Adipocyte (in vitro differentiated cells): ENCODE measurements around the gene AASDHPPT.

Experiments used
- DNase-seq: peaks from one replicate; pipeline ENCODE4 v3.0.0-alpha.2; 2015; ENCODE audit warnings: low read depth
- H3K27me3 ChIP-seq: replicated peaks from 2 replicates; pipeline ENCODE4 v1.7.0; 2013; ENCODE audit warnings: mild to moderate bottlenecking, low read length, moderate library complexity; ENCODE audit not compliant: control insufficient read depth, insufficient read depth
- H3K36me3 ChIP-seq: 2 replicates; pipeline ENCODE4 v1.7.0; 2013; ENCODE audit warnings: low read length, mild to moderate bottlenecking, moderate library complexity; ENCODE audit not compliant: control insufficient read depth, insufficient read depth, severe bottlenecking
- H3K4me1 ChIP-seq: 2 replicates; pipeline ENCODE4 v1.7.0; 2013; ENCODE audit warnings: mild to moderate bottlenecking, low read length, moderate library complexity; ENCODE audit not compliant: control insufficient read depth, insufficient read depth
- H3K4me3 ChIP-seq: 2 replicates; pipeline ENCODE4 v1.7.0; 2013; ENCODE audit warnings: mild to moderate bottlenecking, low read length, moderate library complexity
- H3K9ac ChIP-seq: 2 replicates; pipeline ENCODE4 v1.7.0; 2013; ENCODE audit warnings: mild to moderate bottlenecking, low read length, moderate library complexity
- H3K9me3 ChIP-seq: 2 replicates; pipeline ENCODE4 v1.7.0; 2013; ENCODE audit warnings: mild to moderate bottlenecking, low read length, moderate library complexity; ENCODE audit not compliant: control insufficient read depth

Gene AASDHPPT

DNA sequence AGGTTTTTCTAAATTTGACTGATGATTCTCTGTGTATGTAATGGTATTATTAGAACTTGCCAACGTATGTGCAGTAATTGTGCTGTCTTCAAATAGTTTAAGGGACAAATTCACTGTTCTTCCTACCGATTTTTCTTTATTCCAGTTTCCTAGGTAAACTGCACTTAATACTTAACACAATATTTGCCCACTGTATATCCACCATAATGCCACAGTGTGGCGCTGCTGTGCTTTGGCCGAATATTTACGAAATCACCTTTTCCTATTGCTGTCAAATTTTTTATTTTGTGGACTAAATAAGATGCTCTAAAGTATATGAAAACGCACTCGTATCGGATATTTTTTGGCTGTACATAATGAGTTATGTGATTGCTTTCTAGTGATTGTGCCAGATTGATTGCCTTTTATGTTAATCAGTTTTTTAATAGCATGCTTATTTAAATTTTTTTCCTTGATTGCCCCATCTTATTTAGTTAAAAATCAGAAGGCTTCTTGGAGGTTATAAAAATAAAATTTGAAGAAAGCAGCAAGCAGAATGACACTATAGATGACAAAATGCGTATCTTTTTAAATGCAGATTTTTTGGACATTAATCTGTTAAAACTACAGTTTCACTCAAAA is 10.5 kb downstream of the AASDHPPT start:
- H3K4me3 ChIP-seq = no peak overlapping the region
- H3K9ac ChIP-seq = peak overlapping the region; percentile 13
- peaks cover 36% of the 10 kb centered on the region for H3K36me3 ChIP-seq
- H3K27me3 ChIP-seq = no peaks in the 10 kb centered on the region
- peak; percentile 82 for DNase-seq
- H3K4me1 ChIP-seq = peaks cover 11% of the 10 kb centered on the region
- H3K9me3 ChIP-seq = no peaks in the 10 kb centered on the region

DNA sequence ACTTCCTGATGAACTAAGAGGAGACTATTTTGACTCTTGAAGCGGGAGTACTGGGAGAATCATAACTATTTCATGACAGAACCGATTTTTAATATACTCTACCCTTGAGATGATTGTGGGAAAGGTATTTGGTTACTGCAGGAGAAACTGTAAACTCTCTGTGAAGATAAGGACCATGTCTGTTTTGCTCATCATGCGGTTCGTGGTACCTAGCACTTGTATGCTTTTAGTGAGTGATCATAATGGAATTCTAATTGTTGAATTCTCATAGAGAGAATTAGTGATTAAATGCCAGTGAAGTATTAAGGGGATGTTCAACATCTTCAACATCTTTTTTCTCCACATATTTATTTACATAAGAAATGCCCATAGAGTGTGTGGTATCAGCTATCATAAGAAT is 11.4 kb downstream of the AASDHPPT start:
- peaks cover 11% of the 10 kb centered on the region for H3K4me1 ChIP-seq
- no peak overlapping the region for H3K4me3 ChIP-seq
- no peak for DNase-seq
- no peak overlapping the region for H3K9ac ChIP-seq
- no peaks in the 10 kb centered on the region for H3K27me3 ChIP-seq
- H3K9me3 ChIP-seq = no peaks in the 10 kb centered on the region
- H3K36me3 ChIP-seq = peaks cover 41% of the 10 kb centered on the region

- Histone ChIP-seq H3K9ac (no peak overlapping the region), H3K9me3 (no peaks in the 10 kb centered on the region), H3K27me3 (no peaks in the 10 kb centered on the region), H3K36me3 (peaks cover 62% of the 10 kb centered on the region), H3K4me3 (no peak overlapping the region), H3K4me1 (peaks cover 11% of the 10 kb centered on the region)
- DNase-seq = peak; percentile 85
These were observed 14.1 kb downstream of the AASDHPPT start for GRCh38 chr11:106091480-106092123.

DNA sequence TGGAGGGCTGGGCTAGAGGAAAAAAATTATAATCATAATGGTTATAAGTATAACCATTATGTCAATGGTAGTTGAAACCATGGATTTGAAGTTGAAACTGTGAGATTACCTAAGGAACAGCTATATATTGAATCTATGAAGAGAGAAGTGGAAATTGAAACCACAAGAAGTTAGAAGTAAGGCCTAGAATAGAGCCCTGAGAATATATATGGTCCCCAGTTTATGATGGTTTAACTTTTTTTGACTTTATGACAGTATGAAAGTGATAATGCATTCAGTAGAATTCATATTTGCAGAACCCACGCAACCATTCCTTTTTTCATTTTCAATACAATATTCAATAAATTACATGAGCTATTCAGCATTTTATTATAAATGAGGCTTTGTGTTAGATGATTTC is 15.0 kb downstream of the AASDHPPT start:
- Histone ChIP-seq H3K4me1 (peaks cover 7% of the 10 kb centered on the region), H3K9ac (no peak overlapping the region), H3K36me3 (peaks cover 70% of the 10 kb centered on the region), H3K4me3 (no peak overlapping the region), H3K27me3 (no peaks in the 10 kb centered on the region), H3K9me3 (no peaks in the 10 kb centered on the region)
- DNase-seq = no peak

DNA sequence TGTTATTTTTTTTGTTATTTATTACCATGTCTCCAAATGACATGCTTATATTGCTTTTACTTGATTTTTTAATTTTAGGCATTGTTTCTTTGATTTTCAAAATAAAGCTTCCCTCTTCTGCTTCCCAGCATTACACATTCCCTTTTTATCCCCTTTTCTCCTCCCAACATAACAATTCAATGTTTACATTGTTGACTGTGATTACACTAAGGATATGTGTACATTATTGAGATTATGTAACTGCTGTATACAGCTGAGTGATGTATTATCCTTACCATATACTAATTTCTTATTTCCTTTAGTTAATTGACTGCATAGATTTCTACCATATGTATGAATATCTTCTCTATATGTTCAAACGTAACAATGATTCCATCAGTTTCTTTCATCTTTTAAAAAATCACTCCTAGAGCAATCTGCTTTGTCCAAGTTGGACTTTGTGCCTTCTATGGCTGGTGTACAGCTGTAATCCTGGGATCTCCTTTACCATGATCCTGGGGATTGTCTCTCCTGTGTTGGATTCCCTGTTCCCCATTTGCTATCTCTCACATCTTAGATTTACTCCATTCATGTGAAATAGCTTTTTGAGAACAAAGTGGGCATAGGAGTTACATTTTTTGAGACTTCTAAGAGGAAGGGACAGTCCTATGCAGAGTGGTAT is 21.6 kb downstream of the AASDHPPT start:
- peaks cover 52% of the 10 kb centered on the region for H3K36me3 ChIP-seq
- no peak for DNase-seq
- H3K9ac ChIP-seq = no peak overlapping the region
- H3K4me1 ChIP-seq = no peaks in the 10 kb centered on the region
- H3K27me3 ChIP-seq = no peaks in the 10 kb centered on the region
- H3K4me3 ChIP-seq = no peak overlapping the region
- no peaks in the 10 kb centered on the region for H3K9me3 ChIP-seq

GRCh38 chr11:106101370-106101769 is 23.9 kb downstream of the AASDHPPT start:
- peaks cover 29% of the 10 kb centered on the region for H3K36me3 ChIP-seq
- no peak overlapping the region for H3K9ac ChIP-seq
- no peak overlapping the region for H3K4me3 ChIP-seq
- no peaks in the 10 kb centered on the region for H3K9me3 ChIP-seq
- no peaks in the 10 kb centered on the region for H3K4me1 ChIP-seq
- no peaks in the 10 kb centered on the region for H3K27me3 ChIP-seq
- DNase-seq = no peak

DNA sequence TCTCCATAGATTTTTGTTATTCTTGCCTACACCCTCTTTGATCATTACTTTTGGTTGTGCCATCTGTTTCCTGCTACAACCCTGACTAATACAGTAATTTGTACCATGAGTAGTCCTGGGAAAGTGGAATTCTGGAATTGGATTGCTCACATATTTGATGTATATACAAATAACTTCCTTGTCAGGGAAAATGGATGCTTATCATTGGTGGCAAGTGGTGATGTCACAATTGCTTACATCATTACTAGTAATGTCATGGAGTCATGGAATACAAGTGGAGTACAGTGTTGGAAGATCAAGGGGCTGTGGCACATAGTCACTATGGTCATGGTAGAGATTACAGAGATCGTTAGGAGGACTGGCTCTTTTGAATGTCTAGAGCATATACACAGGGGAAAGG is 24.4 kb downstream of the AASDHPPT start:
- Histone ChIP-seq H3K27me3 (no peaks in the 10 kb centered on the region), H3K36me3 (peaks cover 24% of the 10 kb centered on the region), H3K9ac (no peak overlapping the region), H3K4me1 (no peaks in the 10 kb centered on the region), H3K9me3 (no peaks in the 10 kb centered on the region), H3K4me3 (no peak overlapping the region)
- peak; percentile 22 for DNase-seq

DNA sequence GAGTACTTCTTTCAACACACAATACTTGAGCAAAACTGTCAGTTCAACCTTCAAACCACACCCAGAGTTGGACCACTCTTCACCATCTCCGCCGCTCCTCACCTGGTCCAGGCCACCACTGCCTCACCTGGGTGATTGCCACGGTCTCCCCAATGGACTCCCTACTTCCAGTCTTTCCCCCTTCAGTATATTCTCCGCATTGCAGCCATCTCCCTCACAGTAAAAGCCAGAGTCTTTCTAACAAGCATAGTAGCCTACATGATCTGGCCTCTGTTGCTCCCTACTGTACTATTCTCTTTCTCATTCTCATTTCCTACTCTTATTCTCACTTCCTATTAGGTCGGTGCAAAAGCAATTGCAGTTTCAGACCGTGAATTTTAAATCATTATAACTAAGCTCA is 28.5 kb downstream of the AASDHPPT start:
- Histone ChIP-seq H3K4me1 (no peaks in the 10 kb centered on the region), H3K4me3 (no peak overlapping the region), H3K9me3 (no peaks in the 10 kb centered on the region), H3K36me3 (no peaks in the 10 kb centered on the region), H3K9ac (no peak overlapping the region), H3K27me3 (no peaks in the 10 kb centered on the region)
- DNase-seq = no peak

DNA sequence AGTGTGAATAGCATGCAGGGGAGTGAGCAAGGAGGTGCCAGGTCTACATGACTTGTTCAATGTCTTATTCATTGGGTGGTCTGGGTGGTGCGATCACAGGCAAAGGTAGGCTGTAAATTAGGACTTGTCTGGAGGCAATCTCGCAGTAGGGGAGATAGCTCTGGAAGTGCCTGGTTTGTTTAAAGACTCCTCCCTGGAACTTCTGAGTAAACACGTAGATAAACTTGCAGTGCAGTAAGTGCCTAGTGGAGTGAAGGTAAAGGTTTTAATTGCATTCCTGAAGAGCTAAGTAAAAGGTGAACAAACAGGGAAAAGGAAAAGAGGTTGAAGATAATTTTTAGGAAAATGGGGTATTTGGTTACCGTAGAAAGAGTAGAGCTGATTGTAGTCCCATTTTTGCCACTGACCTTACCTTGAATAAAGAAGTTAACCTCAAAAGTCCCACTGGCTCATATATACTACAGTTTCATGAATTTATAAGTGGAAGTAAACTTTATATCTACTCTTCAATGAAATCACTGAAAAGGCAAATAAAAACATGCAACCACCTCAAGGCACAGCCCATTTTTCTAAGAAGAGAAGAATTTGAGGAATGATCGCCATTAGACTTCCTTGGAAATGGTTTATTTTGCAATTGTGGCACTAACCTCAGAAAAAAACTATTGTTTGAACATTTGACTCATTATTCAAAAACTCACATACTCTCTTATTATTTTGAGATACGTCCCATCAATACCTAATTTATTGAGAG is 44.3 kb downstream of the AASDHPPT start:
- Histone ChIP-seq H3K27me3 (peaks cover 11% of the 10 kb centered on the region), H3K4me3 (no peak overlapping the region), H3K9ac (no peak overlapping the region), H3K36me3 (no peaks in the 10 kb centered on the region), H3K9me3 (no peaks in the 10 kb centered on the region), H3K4me1 (no peaks in the 10 kb centered on the region)
- peak; percentile 15 for DNase-seq

- Histone ChIP-seq H3K9me3 (no peaks in the 10 kb centered on the region), H3K36me3 (no peaks in the 10 kb centered on the region), H3K27me3 (peaks cover 11% of the 10 kb centered on the region), H3K9ac (no peak overlapping the region), H3K4me3 (no peak overlapping the region), H3K4me1 (no peaks in the 10 kb centered on the region)
- no peak for DNase-seq
These were observed 50.1 kb downstream of the AASDHPPT start for GRCh38 chr11:106127604-106128003.

GRCh38 chr11:106128740-106129139 is 51.3 kb downstream of the AASDHPPT start:
- Histone ChIP-seq H3K36me3 (no peaks in the 10 kb centered on the region), H3K9me3 (no peaks in the 10 kb centered on the region), H3K4me3 (no peak overlapping the region), H3K9ac (no peak overlapping the region), H3K4me1 (no peaks in the 10 kb centered on the region), H3K27me3 (peaks cover 11% of the 10 kb centered on the region)
- no peak for DNase-seq
